SJCRH30 (cell line): ENCODE measurements around the gene ATXN8OS. TPM values are rescaled to one million over a fixed set of nuclear protein-coding genes. Genes with fewer than 3 reads are reported as not detected.
"Not testable (repeated sequence)": the region's sequence is repeated elsewhere in the genome, so short reads cannot be mapped to it uniquely, and the experiment has no call there.

Source experiments
- DNase-seq, 2 experiments: peaks; one replicate each; pipeline ENCODE4 v3.0.0-alpha.2; 2015 to 2020
- H3K27ac ChIP-seq: fragments of 250-450 bp; sonication (Bioruptor Pico); 2 replicates; pipeline ENCODE4 v1.5.1; 2020; ENCODE audit warnings: mild to moderate bottlenecking, moderate library complexity
- H3K27me3 ChIP-seq: fragments of 250-450 bp; sonication (Bioruptor Pico); 2 replicates; pipeline ENCODE4 v1.5.1; 2020; ENCODE audit warnings: mild to moderate bottlenecking, moderate library complexity
- H3K36me3 ChIP-seq: fragments of 250-450 bp; sonication (Bioruptor Pico); 2 replicates; pipeline ENCODE4 v1.5.1; 2020; ENCODE audit warnings: mild to moderate bottlenecking, moderate library complexity
- H3K4me1 ChIP-seq: fragments of 250-450 bp; sonication (Bioruptor Pico); 2 replicates; pipeline ENCODE4 v1.5.1; 2020; ENCODE audit warnings: mild to moderate bottlenecking, moderate library complexity
- H3K4me3 ChIP-seq: fragments of 250-450 bp; sonication (Bioruptor Pico); 2 replicates; pipeline ENCODE4 v1.5.1; 2020; ENCODE audit warnings: mild to moderate bottlenecking, moderate library complexity
- H3K9me3 ChIP-seq: fragments of 250-450 bp; sonication (Bioruptor Pico); replicated peaks from 2 replicates; pipeline ENCODE4 v1.5.1; 2020; ENCODE audit warnings: mild to moderate bottlenecking, moderate library complexity
- total RNA-seq: library from RNA; depleted of rRNA; stranded (reverse); fragments of >200 nt; shearing (Covaris generic); gene quantifications from 2 replicates; pipeline ENCODE4 v1.2.3, GENCODE V29; 2014; rRNA removed

Gene ATXN8OS
- total RNA-seq, result not detected in 2 replicates

- H3K4me1 ChIP-seq, result no peaks in the 10 kb centered on the region
- H3K27me3 ChIP-seq, result no peaks in the 10 kb centered on the region
- DNase-seq, result no peak
- no peaks in the 10 kb centered on the region for H3K36me3 ChIP-seq
- no peak within 1 kb of the TSS for H3K27ac ChIP-seq
- no peak within 1 kb of the TSS for H3K4me3 ChIP-seq
- H3K9me3 ChIP-seq, result no peaks in the 10 kb centered on the region
Measured at GRCh38 chr13:70107498-70108281, at the start of gene ATXN8OS. TSS of gene ATXN8OS (plus strand) at chr13:70107826.

GRCh38 chr13:70080012-70080411 lies 27.6 kb upstream of the ATXN8OS start:
- Histone ChIP-seq H3K36me3 (no peaks in the 10 kb centered on the region), H3K4me1 (no peaks in the 10 kb centered on the region), H3K4me3 (no peak overlapping the region), H3K27me3 (no peaks in the 10 kb centered on the region), H3K27ac (no peak overlapping the region), H3K9me3 (no peaks in the 10 kb centered on the region)
- DNase-seq, result no peak

GRCh38 chr13:70087247-70087646 lies 20.4 kb upstream of the ATXN8OS start:
- Histone ChIP-seq H3K4me3 (no peak overlapping the region), H3K36me3 (no peaks in the 10 kb centered on the region), H3K9me3 (no peaks in the 10 kb centered on the region), H3K4me1 (no peaks in the 10 kb centered on the region), H3K27ac (no peak overlapping the region), H3K27me3 (no peaks in the 10 kb centered on the region)
- DNase-seq, result no peak

- no peaks in the 10 kb centered on the region for H3K4me1 ChIP-seq
- no peak overlapping the region for H3K27ac ChIP-seq
- no peaks in the 10 kb centered on the region for H3K9me3 ChIP-seq
- no peak for DNase-seq
- H3K36me3 ChIP-seq, result no peaks in the 10 kb centered on the region
- no peak overlapping the region for H3K4me3 ChIP-seq
- no peaks in the 10 kb centered on the region for H3K27me3 ChIP-seq
Measured at GRCh38 chr13:70088926-70089325, 18.7 kb upstream of the ATXN8OS start.

GRCh38 chr13:70090036-70090723 lies 17.4 kb upstream of the ATXN8OS start:
- Histone ChIP-seq H3K36me3 (no peaks in the 10 kb centered on the region), H3K4me3 (no peak overlapping the region), H3K27me3 (no peaks in the 10 kb centered on the region), H3K4me1 (no peaks in the 10 kb centered on the region), H3K9me3 (no peaks in the 10 kb centered on the region), H3K27ac (no peak overlapping the region)
- no peak for DNase-seq

- DNase-seq, result peak in 1 of 2 experiments; percentile 22
- H3K27ac ChIP-seq, result no peak overlapping the region
- no peaks in the 10 kb centered on the region for H3K4me1 ChIP-seq
- H3K36me3 ChIP-seq, result no peaks in the 10 kb centered on the region
- no peaks in the 10 kb centered on the region for H3K9me3 ChIP-seq
- H3K27me3 ChIP-seq, result no peaks in the 10 kb centered on the region
- no peak overlapping the region for H3K4me3 ChIP-seq
Measured at GRCh38 chr13:70098669-70099068, 9.0 kb upstream of the ATXN8OS start.

GRCh38 chr13:70104481-70104880 lies 3.1 kb upstream of the ATXN8OS start:
- Histone ChIP-seq H3K4me3 (no peak overlapping the region), H3K4me1 (no peaks in the 10 kb centered on the region), H3K9me3 (no peaks in the 10 kb centered on the region), H3K36me3 (no peaks in the 10 kb centered on the region), H3K27ac (no peak overlapping the region), H3K27me3 (no peaks in the 10 kb centered on the region)
- no peak for DNase-seq

GRCh38 chr13:70107125-70107497 lies 515 bp upstream of the ATXN8OS start:
- no peaks in the 10 kb centered on the region for H3K4me1 ChIP-seq
- DNase-seq, result no peak
- H3K36me3 ChIP-seq, result no peaks in the 10 kb centered on the region
- H3K9me3 ChIP-seq, result no peaks in the 10 kb centered on the region
- no peak overlapping the region for H3K4me3 ChIP-seq
- H3K27ac ChIP-seq, result no peak overlapping the region
- H3K27me3 ChIP-seq, result no peaks in the 10 kb centered on the region

GRCh38 chr13:70108356-70109105 lies 905 bp downstream of the ATXN8OS start, which contains the start of gene KLHL1:
TSS of gene KLHL1 (minus strand) at chr13:70108452. CDS start at chr13:70107699, 753 bp downstream.
- Histone ChIP-seq H3K4me1 (no peaks in the 10 kb centered on the region), H3K27me3 (no peaks in the 10 kb centered on the region), H3K36me3 (no peaks in the 10 kb centered on the region), H3K27ac (no peak within 1 kb of the TSS), H3K4me3 (no peak within 1 kb of the TSS), H3K9me3 (no peaks in the 10 kb centered on the region)
- no peak for DNase-seq

- DNase-seq, result no peak
- H3K27ac ChIP-seq, result no peak overlapping the region
- H3K36me3 ChIP-seq, result no peaks in the 10 kb centered on the region
- no peak overlapping the region for H3K4me3 ChIP-seq
- no peaks in the 10 kb centered on the region for H3K27me3 ChIP-seq
- no peaks in the 10 kb centered on the region for H3K4me1 ChIP-seq
- H3K9me3 ChIP-seq, result no peaks in the 10 kb centered on the region
Measured at GRCh38 chr13:70117338-70117905, 9.8 kb downstream of the ATXN8OS start.

GRCh38 chr13:70125693-70126092 lies 18.1 kb downstream of the ATXN8OS start:
- H3K4me3 ChIP-seq, result no peak overlapping the region
- no peak overlapping the region for H3K27ac ChIP-seq
- no peak for DNase-seq
- H3K27me3 ChIP-seq, result no peaks in the 10 kb centered on the region
- H3K9me3 ChIP-seq, result no peaks in the 10 kb centered on the region
- no peaks in the 10 kb centered on the region for H3K4me1 ChIP-seq
- no peaks in the 10 kb centered on the region for H3K36me3 ChIP-seq

GRCh38 chr13:70128098-70128497 lies 20.5 kb downstream of the ATXN8OS start:
- Histone ChIP-seq H3K9me3 (no peaks in the 10 kb centered on the region), H3K36me3 (no peaks in the 10 kb centered on the region), H3K4me1 (no peaks in the 10 kb centered on the region), H3K27me3 (no peaks in the 10 kb centered on the region), H3K4me3 (no peak overlapping the region), H3K27ac (no peak overlapping the region)
- no peak for DNase-seq

- not testable (repeated sequence) for H3K9me3 ChIP-seq, H3K4me1 ChIP-seq, H3K4me3 ChIP-seq, H3K36me3 ChIP-seq, H3K27me3 ChIP-seq, H3K27ac ChIP-seq, DNase-seq
Measured at GRCh38 chr13:70142658-70143057, 35.0 kb downstream of the ATXN8OS start.

GRCh38 chr13:70162141-70162540 lies 54.5 kb downstream of the ATXN8OS start:
- Histone ChIP-seq H3K4me1 (0 out of 2 replicates have a peak, but pooled peaks cover 2% of the 10 kb centered on the region), H3K9me3 (no peaks in the 10 kb centered on the region), H3K4me3 (peak overlapping the region; percentile 21), H3K36me3 (no peaks in the 10 kb centered on the region), H3K27me3 (no peaks in the 10 kb centered on the region), H3K27ac (no peak overlapping the region)
- peak; percentile 55 to 82 for DNase-seq

- no peak overlapping the region for H3K4me3 ChIP-seq
- H3K4me1 ChIP-seq, result no peaks in the 10 kb centered on the region
- no peaks in the 10 kb centered on the region for H3K9me3 ChIP-seq
- H3K27me3 ChIP-seq, result no peaks in the 10 kb centered on the region
- no peaks in the 10 kb centered on the region for H3K36me3 ChIP-seq
- no peak overlapping the region for H3K27ac ChIP-seq
- no peak for DNase-seq
Measured at GRCh38 chr13:70170689-70171088, 63.1 kb downstream of the ATXN8OS start.
